Stimulated activated CD8-positive, alpha-beta memory T cell treated with anti-CD3 and anti-CD28 coated beads, Interleukin-12 subunit alpha, Interleukin-12 subunit beta, amount 100 ng/mL, for 24 hours (primary cell): ENCODE measurements around the gene TAF1D.
"Not testable (repeated sequence)": the region's sequence is repeated elsewhere in the genome, so short reads cannot be mapped to it uniquely, and the experiment has no call there.

Experiments used
- DNase-seq: peaks from one replicate; pipeline ENCODE4 v3.0.0-alpha.2; 2020; ENCODE audit errors: extremely low read depth

The TAF1D gene, protein sequence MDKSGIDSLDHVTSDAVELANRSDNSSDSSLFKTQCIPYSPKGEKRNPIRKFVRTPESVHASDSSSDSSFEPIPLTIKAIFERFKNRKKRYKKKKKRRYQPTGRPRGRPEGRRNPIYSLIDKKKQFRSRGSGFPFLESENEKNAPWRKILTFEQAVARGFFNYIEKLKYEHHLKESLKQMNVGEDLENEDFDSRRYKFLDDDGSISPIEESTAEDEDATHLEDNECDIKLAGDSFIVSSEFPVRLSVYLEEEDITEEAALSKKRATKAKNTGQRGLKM

GRCh38 chr11:93741094-93741881, at the start of gene TAF1D, which contains the start of gene C11orf54:
TAF1D (minus strand) TSS chr11:93741495; CDS start chr11:93739304, 2,191 bp downstream.
C11orf54 (plus strand) TSS chr11:93741672; CDS start chr11:93747394, 5,722 bp downstream.
- peak; percentile 84 for DNase-seq

DNA sequence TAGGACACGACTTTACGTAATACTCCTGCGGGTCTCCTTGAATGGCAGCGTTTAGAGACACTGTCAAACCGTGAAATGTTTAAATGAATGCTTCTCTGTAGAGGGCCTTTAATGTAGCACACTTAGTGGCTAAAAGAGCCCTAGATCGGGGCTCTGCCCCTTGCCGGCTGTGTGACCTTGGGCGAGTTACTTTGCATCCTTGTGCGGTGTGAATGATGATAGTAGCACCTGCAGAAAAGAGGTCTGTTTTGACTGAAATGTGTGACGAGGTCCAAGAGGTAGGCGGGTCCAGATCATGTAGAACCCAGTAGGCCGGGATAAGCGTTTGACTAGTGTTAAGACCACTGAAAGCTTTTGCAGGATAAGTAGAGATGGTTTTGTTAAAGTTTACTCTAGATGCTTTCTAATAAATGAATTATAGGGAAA, 43.7 kb upstream of the TAF1D start:
- DNase-seq: no peak

GRCh38 chr11:93784145-93784934, 43.0 kb upstream of the TAF1D start, which contains the start of gene MED17:
MED17 (plus strand) TSS chr11:93784282; CDS start chr11:93784514, 232 bp downstream.
- DNase-seq: peak; percentile 78

DNA sequence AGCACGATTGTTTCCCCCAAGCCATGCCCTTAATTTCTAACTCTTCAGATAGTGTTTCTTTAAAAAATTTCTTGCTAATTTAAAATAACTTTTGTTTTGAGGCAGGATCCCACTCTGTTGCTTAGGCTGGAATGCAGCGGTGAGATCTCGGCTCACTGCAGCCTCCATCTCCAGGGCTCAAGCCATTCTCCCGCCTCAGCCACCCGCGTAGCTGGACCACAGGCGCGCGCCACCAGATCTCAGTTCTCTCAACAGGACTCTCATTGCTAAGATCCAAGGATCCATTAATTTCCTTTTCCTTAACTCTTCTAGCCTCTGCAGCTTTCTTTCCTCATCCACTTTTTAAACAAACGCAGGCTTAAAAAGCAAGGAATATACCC, 42.5 kb upstream of the TAF1D start:
- no peak for DNase-seq

GRCh38 chr11:93783362-93783761, 42.1 kb upstream of the TAF1D start:
- no peak for DNase-seq

DNA sequence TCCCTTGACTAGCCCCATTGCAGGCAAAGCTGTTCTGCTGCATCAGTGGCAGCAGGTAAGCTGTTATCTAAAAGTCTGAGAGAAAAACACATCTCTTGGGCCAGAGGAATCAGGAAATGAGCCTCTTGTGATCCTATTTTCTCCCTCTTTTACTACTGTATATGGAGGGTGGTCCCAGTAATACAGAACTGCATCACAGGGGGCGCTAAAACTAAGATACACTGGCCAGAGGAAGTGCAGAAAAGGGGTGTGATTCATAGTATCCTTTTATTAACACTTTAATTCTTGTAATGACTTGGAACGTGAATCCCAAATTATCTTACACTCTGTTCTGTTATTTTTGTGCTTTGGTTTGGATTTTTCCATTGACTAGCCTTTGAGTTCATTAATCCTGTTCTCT, 34.0 kb upstream of the TAF1D start:
- no peak for DNase-seq

DNA sequence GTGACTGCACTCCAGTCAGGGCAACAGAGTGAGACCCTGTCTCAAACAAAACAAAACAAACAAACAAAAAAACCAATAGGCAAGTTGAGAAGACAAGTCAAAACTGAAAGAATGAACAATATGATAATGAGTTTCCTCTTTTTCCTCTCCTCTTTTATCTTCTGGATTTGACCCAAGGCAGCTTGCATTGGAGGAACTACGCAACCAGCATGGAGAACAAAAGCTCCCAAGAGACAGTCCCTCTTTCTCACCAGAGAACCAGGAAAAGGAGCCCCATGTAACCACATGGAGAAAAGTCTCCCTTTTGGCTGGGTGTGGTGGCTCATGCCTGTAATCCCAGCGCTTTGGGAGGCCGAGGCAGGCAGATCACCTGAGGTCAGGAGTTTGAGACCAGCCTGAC, 33.3 kb upstream of the TAF1D start:
- DNase-seq: not testable (repeated sequence)

- no peak for DNase-seq
Measured at GRCh38 chr11:93773601-93774200, 32.4 kb upstream of the TAF1D start.

GRCh38 chr11:93773045-93773477, 31.8 kb upstream of the TAF1D start:
- DNase-seq: no peak

DNA sequence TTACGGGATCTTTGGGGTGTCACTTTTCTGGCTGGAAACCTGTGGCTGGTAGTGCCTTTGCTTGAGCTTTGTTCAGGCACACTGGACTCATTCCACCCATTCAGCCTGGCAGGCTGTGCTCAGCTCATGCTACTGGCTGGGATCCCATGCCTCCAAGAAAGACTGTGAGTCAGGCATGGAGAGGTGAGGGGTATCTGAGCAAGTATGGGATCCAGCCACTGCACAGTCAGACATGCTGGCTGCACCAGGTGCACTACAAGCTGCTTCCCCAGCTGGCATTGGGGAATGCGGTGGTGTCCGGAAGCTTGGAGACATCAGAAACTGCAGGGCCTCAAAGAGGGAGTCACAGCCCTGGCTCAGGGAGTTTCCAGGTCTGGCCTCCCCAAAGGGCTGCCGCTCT, 30.8 kb upstream of the TAF1D start:
- DNase-seq: no peak

DNA sequence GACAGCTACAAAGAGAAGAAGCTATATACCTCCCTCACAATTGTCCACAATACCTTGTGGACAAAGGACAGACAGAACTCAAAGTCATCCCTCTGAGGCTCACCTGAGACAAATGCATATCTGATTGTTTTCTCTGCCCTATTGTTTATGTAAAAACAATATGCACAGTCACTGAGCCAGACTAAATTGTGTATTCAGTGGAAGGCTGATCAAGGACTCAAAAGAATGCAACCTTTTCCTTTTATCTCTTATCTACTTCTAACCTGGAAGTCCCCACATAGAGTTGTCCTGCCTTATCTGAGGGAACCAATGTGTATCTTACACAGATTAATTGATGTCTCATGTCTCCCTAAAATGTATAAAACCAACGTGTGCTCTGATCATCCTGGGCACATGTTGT, 28.9 kb upstream of the TAF1D start:
- no peak for DNase-seq

DNA sequence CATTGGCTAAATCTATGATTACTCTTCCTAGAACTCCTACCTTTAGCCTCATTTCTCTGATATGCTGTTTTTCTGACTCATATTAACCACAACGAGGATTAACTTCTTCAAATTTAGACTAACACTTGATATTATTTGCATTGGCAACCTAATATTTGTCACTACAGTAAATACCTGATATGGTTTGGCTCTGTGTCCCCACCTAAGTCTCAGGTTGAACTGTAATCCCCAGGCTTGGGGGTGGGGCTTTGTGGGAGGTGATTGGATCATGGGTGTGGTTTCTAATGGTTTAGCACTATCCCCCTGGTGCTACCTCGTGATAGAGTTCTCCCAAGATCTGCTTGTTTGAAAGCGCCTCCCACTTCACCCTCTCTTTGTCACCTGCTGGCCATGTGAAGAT, 25.7 kb upstream of the TAF1D start:
- no peak for DNase-seq

- DNase-seq: no peak
Measured at GRCh38 chr11:93766504-93766903, 25.2 kb upstream of the TAF1D start.

DNA sequence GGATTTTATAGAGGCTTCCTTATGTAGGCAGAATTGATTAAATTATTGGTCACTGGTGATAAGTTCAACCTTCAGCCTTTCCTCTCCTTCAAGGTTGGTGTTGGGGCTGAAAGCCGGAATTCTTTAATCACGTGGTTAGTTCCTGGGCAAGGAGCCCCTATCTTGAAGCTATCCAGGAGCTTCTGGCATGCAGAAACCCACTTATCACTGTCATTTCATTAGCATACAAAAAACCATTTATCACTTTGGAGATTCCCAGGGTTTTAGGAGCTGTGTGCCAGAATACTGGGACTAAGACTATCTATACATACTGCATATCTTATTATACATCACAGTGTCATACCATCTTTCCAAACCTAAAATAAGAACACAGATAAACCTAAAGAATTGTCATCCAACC, 24.3 kb upstream of the TAF1D start:
- no peak for DNase-seq

GRCh38 chr11:93761910-93762309, 20.6 kb upstream of the TAF1D start:
- no peak for DNase-seq

DNA sequence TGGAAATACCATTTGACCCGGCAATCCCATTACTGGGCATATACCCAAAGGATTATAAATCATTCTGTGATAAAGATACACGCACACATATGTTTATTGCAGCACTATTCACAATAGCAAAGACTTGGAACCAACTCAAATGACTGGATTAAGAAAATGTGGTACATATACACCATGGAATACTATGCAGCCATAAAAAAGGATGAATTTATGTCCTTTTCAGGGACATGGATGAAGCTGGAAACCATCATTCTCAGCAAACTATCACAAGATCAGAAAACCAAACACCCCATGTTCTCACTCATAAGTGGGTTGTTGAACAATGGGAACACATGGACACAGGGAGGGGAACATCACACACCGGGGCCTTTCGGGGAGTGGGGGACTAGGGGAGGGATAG, 17.8 kb upstream of the TAF1D start:
- not testable (repeated sequence) for DNase-seq

- DNase-seq: no peak
Measured at GRCh38 chr11:93757924-93758865, 16.9 kb upstream of the TAF1D start.

GRCh38 chr11:93757301-93757700, 16.0 kb upstream of the TAF1D start:
- no peak for DNase-seq

GRCh38 chr11:93756748-93757147, 15.5 kb upstream of the TAF1D start:
- no peak for DNase-seq

DNA sequence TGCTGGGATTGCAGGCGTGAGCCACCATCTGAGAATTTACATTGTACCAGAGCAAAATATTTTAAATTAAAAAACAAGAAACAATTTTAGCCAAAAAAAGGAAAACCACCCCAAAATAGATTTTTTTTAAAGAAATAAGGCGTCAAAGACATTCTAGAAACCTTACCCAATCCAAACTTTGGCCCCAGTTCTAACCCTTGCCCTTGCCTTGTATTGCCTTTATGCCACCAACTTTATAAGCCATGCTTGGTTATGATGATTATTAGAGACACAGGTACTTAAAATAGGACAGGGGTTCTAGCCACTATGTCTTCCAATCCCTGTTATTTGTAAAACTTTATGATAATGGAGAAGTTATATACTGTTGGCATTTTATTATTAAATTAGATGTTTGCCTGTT, 11.9 kb upstream of the TAF1D start:
- DNase-seq: no peak

DNA sequence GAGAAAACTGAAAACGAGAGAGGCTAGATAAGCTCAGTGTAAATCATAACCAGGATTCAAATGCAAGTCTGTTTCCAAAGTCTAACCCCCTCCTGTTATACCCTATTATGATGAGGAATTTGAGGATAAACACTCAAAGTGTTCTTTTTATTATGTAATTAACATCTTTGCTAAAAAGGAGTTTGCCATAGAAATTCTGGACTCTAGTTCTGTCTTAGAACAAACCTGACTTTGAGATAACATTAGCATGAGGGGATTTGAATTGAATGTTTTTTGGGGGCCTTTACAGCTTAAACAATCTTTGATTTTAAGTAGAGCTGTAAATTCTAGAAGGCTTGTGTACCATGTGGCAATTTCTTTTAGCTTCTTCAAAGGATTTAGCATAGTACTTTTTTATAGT, 9.7 kb upstream of the TAF1D start:
- DNase-seq: no peak
